ENCODE data around the gene KRT10. TPM values are rescaled to one million over a fixed set of nuclear protein-coding genes. Genes with fewer than 3 reads are reported as not detected.

Gene KRT10
- total RNA-seq, 1 experiment from 2014 or later, result 62.3 TPM

GRCh38 chr17:40824015-40824832 is 1.8 kb upstream of the KRT10 start:
- no TSS peak for BruUV-seq (replicated peaks)
- Histone ChIP-seq H3K9me2 (ENCODE audit: insufficient read depth) (no peaks in the 10 kb centered on the region), H3K4me3 (replicated peaks in 1 of 2; ENCODE audit: low read depth in 1 of 2, low read length in 2 of 2) (no peak overlapping the region), H3K4me2 (ENCODE audit: low read length) (no peak overlapping the region), H2AFZ (ENCODE audit: low read depth, low read length, poor library complexity, severe bottlenecking) (no peak overlapping the region), H3K9me3 (ENCODE audit: control insufficient read depth in 1 of 2, insufficient read depth in 1 of 2, low read depth in 1 of 2, low read length in 2 of 2) (no peaks in the 10 kb centered on the region), H4K20me1 (ENCODE audit: insufficient read depth) (no peaks in the 10 kb centered on the region), H3K9ac (ENCODE audit: low read length) (no peak overlapping the region), H3K36me3 (ENCODE audit: control insufficient read depth in 1 of 2, insufficient read depth in 2 of 2, low read length in 2 of 2) (peaks cover 0 to 4% of the 10 kb centered on the region in 2 experiments; a peak in 1 of 4 replicates), H3K79me2 (ENCODE audit: insufficient read depth, low read length) (peaks cover 86% of the 10 kb centered on the region), H3K4me1 (ENCODE audit: control insufficient read depth in 1 of 2, insufficient read depth in 2 of 2, low read length in 2 of 2) (peaks cover 11 to 44% of the 10 kb centered on the region in 2 experiments), H3K27ac (ENCODE audit: low read depth, low read length) (no peak overlapping the region), H3K27me3 (ENCODE audit: insufficient read depth, low read length) (no peaks in the 10 kb centered on the region)
- ATAC-seq, result no peak
- POLR2A ChIA-PET, result interaction anchor here (1.1 kb wide), 1 partner anchor 865 kb away, joined by 3 read pairs; no protein-coding TSS in a partner anchor
- RAD21 ChIA-PET (ENCODE audit: low non-redundant PET in 1 of 2, low total read pairs in 2 of 2, uncharacterized antibody in 2 of 2, unreplicated experiment in 2 of 2), result no interaction called here
- CTCF ChIA-PET, result no interaction called here
- DNase-seq (ENCODE audit: low read depth, low spot score), result no peak
- TF ChIP-seq FOSL1 (IDR thresholded peaks at IDR 0.05; ENCODE audit: low read depth) (no peak), CTCF (IDR thresholded peaks at IDR 0.05 in 2 of 3, conservative IDR thresholded peaks at IDR 0.05 in 1 of 3; ENCODE audit: borderline replicate concordance in 1 of 3, insufficient read depth in 1 of 3, low read depth in 2 of 3, low read length in 2 of 3) (no peak), EZH2phosphoT487 (IDR thresholded peaks at IDR 0.05; ENCODE audit: borderline replicate concordance) (no peak), RAD21 (IDR thresholded peaks at IDR 0.05; ENCODE audit: low read depth) (no peak), ZFX (IDR thresholded peaks at IDR 0.05) (no peak), JUND (IDR thresholded peaks at IDR 0.05) (no peak)
- intact Hi-C loops (cut with micrococcal nuclease), result no loop called here

- Histone ChIP-seq H3K27me3 (ENCODE audit: insufficient read depth, low read length) (no peaks in the 10 kb centered on the region), H3K9me2 (ENCODE audit: insufficient read depth) (no peaks in the 10 kb centered on the region), H3K4me3 (replicated peaks in 1 of 2; ENCODE audit: low read depth in 1 of 2, low read length in 2 of 2) (no peak overlapping the region), H3K27ac (ENCODE audit: low read depth, low read length) (no peak overlapping the region), H3K4me1 (ENCODE audit: control insufficient read depth in 1 of 2, insufficient read depth in 2 of 2, low read length in 2 of 2) (peaks cover 8 to 29% of the 10 kb centered on the region in 2 experiments), H3K9me3 (ENCODE audit: control insufficient read depth in 1 of 2, insufficient read depth in 1 of 2, low read depth in 1 of 2, low read length in 2 of 2) (no peaks in the 10 kb centered on the region), H3K4me2 (ENCODE audit: low read length) (no peak overlapping the region), H3K79me2 (ENCODE audit: insufficient read depth, low read length) (peaks cover 85% of the 10 kb centered on the region), H2AFZ (ENCODE audit: low read depth, low read length, poor library complexity, severe bottlenecking) (no peak overlapping the region), H3K36me3 (ENCODE audit: control insufficient read depth in 1 of 2, insufficient read depth in 2 of 2, low read length in 2 of 2) (peaks cover 8 to 10% of the 10 kb centered on the region in 2 experiments; a peak in 2 of 4 replicates), H4K20me1 (ENCODE audit: insufficient read depth) (no peaks in the 10 kb centered on the region), H3K9ac (ENCODE audit: low read length) (no peak overlapping the region)
- DNase-seq (ENCODE audit: low read depth, low spot score) (no peak), ATAC-seq (no peak)
- CTCF ChIA-PET, result no interaction called here
- intact Hi-C loops (cut with micrococcal nuclease), result no loop called here
- POLR2A ChIA-PET, result no interaction called here
- RAD21 ChIA-PET (ENCODE audit: low non-redundant PET in 1 of 2, low total read pairs in 2 of 2, uncharacterized antibody in 2 of 2, unreplicated experiment in 2 of 2), result no interaction called here
- BruUV-seq (replicated peaks), result no TSS peak
- TF ChIP-seq ELF1 (IDR thresholded peaks at IDR 0.05; ENCODE audit: borderline replicate concordance, low read depth) (no peak), EZH2phosphoT487 (IDR thresholded peaks at IDR 0.05; ENCODE audit: borderline replicate concordance) (no peak), JUND (IDR thresholded peaks at IDR 0.05) (no peak), RAD21 (IDR thresholded peaks at IDR 0.05; ENCODE audit: low read depth) (no peak), SRF (IDR thresholded peaks at IDR 0.05; ENCODE audit: low read depth) (no peak), POLR2A (IDR thresholded peaks at IDR 0.05; ENCODE audit: borderline replicate concordance, extremely low read depth, insufficient read depth, insufficient read length) (no peak), CTCF (IDR thresholded peaks at IDR 0.05 in 2 of 3, conservative IDR thresholded peaks at IDR 0.05 in 1 of 3; ENCODE audit: borderline replicate concordance in 1 of 3, insufficient read depth in 1 of 3, low read depth in 2 of 3, low read length in 2 of 3) (no peak), CBX3 (IDR thresholded peaks at IDR 0.05; ENCODE audit: low read depth) (no peak), ATF3 (IDR thresholded peaks at IDR 0.05) (no peak), FOSL1 (IDR thresholded peaks at IDR 0.05; ENCODE audit: low read depth) (no peak), ZBTB33 (IDR thresholded peaks at IDR 0.05; ENCODE audit: extremely low read depth, insufficient replicate concordance, low read length) (no peak)
These were observed 878 bp downstream of the KRT10 start for GRCh38 chr17:40821536-40821935.
